ENCODE results near the gene FIZ1.

FIZ1 gene

DNA sequence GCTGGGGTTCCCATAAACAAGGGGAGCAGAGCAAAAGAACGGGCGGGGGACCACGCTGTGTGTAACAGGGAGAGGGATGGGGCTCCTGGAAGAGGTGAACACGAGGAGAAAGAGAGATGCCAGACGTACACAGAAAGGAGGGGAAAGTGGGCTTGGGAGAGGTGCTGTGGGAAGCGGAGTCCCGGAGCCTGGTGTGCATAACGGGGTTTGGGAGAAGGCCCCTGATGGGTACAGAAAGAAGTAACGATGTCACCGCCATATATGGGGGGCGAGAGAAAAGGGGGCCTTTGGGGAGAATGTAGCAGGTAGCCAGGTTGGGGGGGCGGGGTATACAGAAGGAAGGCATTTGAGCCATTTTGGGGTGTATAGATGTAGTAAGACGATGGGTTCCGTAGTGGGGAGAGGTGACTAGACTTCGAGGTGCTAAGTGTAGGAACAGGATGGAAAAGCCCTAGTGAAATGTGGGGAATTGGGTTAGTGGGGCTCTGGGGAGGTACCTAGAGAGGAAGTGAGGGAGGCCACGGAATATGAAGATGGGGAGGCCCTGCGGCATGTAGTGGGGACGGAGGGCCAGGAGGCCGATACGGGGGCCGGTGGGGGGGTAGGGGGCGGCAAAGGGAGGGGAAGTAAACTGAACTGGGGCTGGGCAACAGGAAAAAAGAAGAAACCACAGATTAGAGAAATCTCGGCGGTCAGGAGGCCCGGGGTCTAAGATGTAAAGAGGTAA, 42.3 kb upstream of the FIZ1 start:
- no peaks in the 10 kb centered on the region for H3K27me3 ChIP-seq (replicated peaks; ENCODE audit: control insufficient read depth, insufficient read depth, low read length)
- H3K4me3 ChIP-seq (replicated peaks; ENCODE audit: low read depth, low read length): peak overlapping the region; percentile 90
- H3K36me3 ChIP-seq (ENCODE audit: control insufficient read depth, insufficient read depth, low read length): peaks cover 11% of the 10 kb centered on the region
- TF ChIP-seq, protein P1, sequence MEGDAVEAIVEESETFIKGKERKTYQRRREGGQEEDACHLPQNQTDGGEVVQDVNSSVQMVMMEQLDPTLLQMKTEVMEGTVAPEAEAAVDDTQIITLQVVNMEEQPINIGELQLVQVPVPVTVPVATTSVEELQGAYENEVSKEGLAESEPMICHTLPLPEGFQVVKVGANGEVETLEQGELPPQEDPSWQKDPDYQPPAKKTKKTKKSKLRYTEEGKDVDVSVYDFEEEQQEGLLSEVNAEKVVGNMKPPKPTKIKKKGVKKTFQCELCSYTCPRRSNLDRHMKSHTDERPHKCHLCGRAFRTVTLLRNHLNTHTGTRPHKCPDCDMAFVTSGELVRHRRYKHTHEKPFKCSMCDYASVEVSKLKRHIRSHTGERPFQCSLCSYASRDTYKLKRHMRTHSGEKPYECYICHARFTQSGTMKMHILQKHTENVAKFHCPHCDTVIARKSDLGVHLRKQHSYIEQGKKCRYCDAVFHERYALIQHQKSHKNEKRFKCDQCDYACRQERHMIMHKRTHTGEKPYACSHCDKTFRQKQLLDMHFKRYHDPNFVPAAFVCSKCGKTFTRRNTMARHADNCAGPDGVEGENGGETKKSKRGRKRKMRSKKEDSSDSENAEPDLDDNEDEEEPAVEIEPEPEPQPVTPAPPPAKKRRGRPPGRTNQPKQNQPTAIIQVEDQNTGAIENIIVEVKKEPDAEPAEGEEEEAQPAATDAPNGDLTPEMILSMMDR (IDR thresholded peaks at IDR 0.05; ENCODE audit: insufficient read depth, low read length, poor library complexity, severe bottlenecking): no peak
- no peak for DNase-seq (ENCODE audit: extremely low read depth, insufficient read length)

DNA sequence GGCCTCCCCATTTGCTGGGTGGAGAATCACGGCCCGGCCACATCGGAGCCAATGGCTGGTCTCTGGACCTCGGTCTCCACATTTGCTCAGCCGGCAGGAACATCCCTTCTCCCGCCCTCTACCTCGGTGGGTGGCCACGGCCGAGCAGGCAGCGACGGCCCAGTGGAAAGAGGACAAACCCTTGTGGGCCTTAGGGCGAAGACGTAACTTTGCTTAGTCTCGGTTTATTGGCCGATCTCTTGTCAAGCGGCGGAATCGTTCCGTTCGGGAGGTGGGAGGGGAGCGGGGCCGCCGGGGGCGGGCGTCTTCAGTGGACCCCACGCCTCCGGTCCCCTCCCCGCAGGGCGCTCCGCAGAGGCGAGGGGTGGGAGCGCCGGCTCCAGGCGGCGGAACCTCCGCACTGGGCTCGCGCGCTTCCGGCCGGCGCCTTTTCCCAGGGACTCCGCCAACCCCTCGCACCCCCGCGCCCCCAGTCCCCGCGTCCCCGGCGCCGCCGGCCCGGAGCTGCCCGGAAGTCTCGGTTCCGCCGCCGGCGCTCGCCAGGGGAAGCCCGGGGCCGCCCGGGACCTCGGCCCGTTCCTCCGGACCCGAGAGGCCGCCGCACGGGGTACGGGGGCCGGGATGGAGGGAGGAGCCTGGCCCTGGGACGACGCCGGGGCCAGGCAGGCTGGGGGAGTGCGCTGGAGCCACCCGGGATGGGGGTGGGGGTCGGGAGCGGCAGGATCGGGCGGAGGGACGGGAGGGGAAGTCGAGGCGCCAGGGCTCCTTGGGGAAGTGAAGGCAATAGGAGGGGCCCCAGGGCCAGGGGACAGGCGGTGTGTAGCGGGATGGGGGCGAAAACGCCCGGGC, 41.5 kb upstream of the FIZ1 start, which contains the start of gene ZNF580:
ZNF580 (plus strand) TSS at position 426 of the 849 bp plus-strand sequence. CDS start 1,507 bp downstream, outside the sequence.
- Histone ChIP-seq H3K27me3 (replicated peaks; ENCODE audit: control insufficient read depth, insufficient read depth, low read length) (no peaks in the 10 kb centered on the region), H3K4me3 (replicated peaks; ENCODE audit: low read depth, low read length) (peak within 1 kb of the TSS; percentile 90), H3K36me3 (ENCODE audit: control insufficient read depth, insufficient read depth, low read length) (peaks cover 11% of the 10 kb centered on the region)
- TF ChIP-seq, protein P1 (IDR thresholded peaks at IDR 0.05; ENCODE audit: insufficient read depth, low read length, poor library complexity, severe bottlenecking): no peak
- peak; percentile 86 for DNase-seq (ENCODE audit: extremely low read depth, insufficient read length)

DNA sequence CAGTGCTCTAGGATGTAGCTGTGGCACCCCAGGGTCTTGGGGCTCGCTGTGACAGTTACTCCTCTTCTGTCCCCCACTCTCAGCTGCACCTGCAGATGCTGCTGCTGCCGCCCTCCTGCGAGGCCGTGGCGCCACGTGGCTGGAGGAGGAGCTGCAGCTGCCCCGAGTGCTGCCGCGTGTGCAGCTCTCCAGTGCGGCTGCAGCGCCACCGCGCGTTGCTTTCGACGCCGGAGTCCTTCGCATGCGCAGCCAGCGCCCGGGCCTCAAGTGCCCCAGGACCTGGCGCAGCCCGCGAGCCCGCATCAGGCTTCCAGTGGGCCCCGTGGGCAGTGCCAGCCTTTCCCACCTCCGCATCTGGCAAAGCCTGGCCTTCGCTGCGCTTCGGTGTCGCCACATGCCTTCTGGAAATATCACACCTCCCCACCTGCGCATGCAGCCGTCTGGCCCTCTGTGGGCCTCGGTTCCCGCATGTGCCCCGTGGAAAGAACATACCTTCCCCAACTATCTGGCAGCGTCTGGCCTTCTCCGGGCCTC, 40.8 kb upstream of the FIZ1 start:
- TF ChIP-seq, protein P1 (IDR thresholded peaks at IDR 0.05; ENCODE audit: insufficient read depth, low read length, poor library complexity, severe bottlenecking): peak; percentile 52
- no peaks in the 10 kb centered on the region for H3K27me3 ChIP-seq (replicated peaks; ENCODE audit: control insufficient read depth, insufficient read depth, low read length)
- peak overlapping the region; percentile 90 for H3K4me3 ChIP-seq (replicated peaks; ENCODE audit: low read depth, low read length)
- peaks cover 5% of the 10 kb centered on the region for H3K36me3 ChIP-seq (ENCODE audit: control insufficient read depth, insufficient read depth, low read length)
- DNase-seq (ENCODE audit: extremely low read depth, insufficient read length): peak; percentile 88

DNA sequence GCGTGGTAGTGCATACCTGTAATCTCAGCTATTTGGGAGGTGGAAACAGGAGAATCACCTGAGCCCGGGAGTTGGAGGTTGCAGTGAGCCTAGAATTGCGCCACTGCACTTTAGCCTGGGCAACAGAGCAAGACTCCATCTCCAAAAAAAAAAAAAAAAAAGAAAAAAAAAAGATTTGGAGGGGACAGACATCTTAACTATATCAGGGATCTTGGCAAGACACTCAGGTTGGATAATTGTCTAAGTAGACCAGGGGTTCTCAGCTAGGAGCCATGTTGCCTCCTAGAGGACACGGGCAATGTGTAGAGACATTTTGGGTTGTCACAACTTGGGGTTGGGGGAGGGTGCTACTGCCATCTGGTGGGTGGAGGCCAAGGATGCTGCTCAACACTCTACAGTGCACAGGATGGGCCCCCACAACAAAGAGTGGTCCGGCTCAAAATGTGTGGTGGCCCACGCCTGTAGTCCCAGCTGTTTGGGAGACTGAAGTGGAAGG, 39.6 kb upstream of the FIZ1 start:
- H3K27me3 ChIP-seq (replicated peaks; ENCODE audit: control insufficient read depth, insufficient read depth, low read length): no peaks in the 10 kb centered on the region
- DNase-seq (ENCODE audit: extremely low read depth, insufficient read length): no peak
- TF ChIP-seq, protein P1 (IDR thresholded peaks at IDR 0.05; ENCODE audit: insufficient read depth, low read length, poor library complexity, severe bottlenecking): peak; percentile 61
- H3K4me3 ChIP-seq (replicated peaks; ENCODE audit: low read depth, low read length): no peak overlapping the region
- H3K36me3 ChIP-seq (ENCODE audit: control insufficient read depth, insufficient read depth, low read length): no peaks in the 10 kb centered on the region; the same call in 1 of the 2 replicates

DNA sequence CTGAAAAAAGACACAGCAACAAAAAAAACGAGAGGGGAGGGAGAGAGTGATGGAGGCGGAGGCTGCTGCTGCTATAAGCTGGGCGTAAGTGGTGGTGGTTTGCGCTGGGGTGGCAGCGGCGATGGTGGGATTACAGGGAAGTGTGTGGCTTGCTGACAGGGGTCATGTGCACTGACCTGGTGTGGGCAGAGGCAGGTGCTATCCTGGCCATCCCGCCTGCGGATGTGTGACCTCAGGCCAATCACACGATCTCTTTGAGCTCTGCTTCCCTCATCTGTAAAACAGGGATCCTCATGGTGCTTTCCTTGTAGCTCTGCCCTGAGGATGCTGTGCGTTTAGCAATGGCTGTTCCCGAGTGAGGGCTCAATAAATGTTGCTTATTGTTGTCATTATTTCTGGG, 38.2 kb upstream of the FIZ1 start:
- TF ChIP-seq, protein P1 (IDR thresholded peaks at IDR 0.05; ENCODE audit: insufficient read depth, low read length, poor library complexity, severe bottlenecking): no peak
- H3K4me3 ChIP-seq (replicated peaks; ENCODE audit: low read depth, low read length): no peak overlapping the region
- no peak for DNase-seq (ENCODE audit: extremely low read depth, insufficient read length)
- no peaks in the 10 kb centered on the region for H3K27me3 ChIP-seq (replicated peaks; ENCODE audit: control insufficient read depth, insufficient read depth, low read length)
- H3K36me3 ChIP-seq (ENCODE audit: control insufficient read depth, insufficient read depth, low read length): no peaks in the 10 kb centered on the region; the same call in 1 of the 2 replicates

Measured in GM06990 (cell line).